Stimulated activated CD8-positive, alpha-beta memory T cell treated with anti-CD3 and anti-CD28 coated beads, Interleukin-4, amount 100 ng/mL, for 4 hours (primary cell): Measurements from ENCODE around the gene IMMT.
"Not testable (repeated sequence)": the region's sequence is repeated elsewhere in the genome, so short reads cannot be mapped to it uniquely, and the experiment has no call there.

ENCODE experiments used
- DNase-seq, 2 donors: peaks; one replicate each; pipeline ENCODE4 v3.0.0-alpha.2; 2020; ENCODE audit warnings: low read depth in 2 of 2, low spot score in 1 of 2

IMMT gene

DNA sequence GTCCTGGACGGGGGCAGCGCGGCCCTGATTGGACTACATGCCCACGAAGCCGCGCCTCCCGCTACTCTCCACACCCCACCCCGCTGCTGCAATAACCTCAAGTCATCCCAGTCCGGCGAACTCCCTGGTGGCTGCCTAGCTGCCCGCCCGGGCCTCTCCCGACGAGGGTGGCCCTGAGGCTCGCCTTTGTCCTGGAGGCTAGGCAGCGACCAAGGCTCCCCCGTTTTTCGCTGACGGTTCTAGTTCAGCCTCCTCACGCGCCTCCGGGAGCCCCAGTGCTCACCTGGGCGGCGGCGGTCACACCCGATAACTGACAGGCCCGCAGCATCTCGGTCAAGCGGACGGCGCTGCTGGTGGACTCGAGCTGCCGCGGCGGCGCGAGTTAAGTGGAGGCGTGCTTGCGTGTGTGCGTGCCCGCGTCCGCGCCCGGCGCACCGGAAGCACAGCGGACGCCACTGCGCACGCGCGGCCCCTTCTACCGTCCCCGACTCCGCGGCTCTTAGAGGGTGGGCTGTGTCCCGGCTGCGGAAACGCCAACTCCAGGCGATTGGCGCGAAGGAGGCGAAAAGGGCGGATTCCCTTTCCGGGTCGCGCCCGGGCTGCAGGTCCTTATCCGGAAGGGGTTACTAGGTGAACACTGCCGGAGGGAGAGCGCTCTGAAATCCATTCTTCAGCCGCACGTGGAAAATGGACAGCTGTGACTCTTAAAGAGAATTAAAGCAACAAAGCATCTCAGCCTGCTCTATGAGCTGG, at the start of gene IMMT:
Gene IMMT (minus strand): TSS at position 408 of the 753 bp plus-strand sequence. CDS start 80 bp downstream, at position 328.
- DNase-seq: peak; percentile 82 to 87

- DNase-seq: not testable (repeated sequence)
These were observed 49.5 kb upstream of the IMMT start for GRCh38 chr2:86244781-86245180.

GRCh38 chr2:86243950-86244733, 48.9 kb upstream of the IMMT start:
- no peak for DNase-seq

DNA sequence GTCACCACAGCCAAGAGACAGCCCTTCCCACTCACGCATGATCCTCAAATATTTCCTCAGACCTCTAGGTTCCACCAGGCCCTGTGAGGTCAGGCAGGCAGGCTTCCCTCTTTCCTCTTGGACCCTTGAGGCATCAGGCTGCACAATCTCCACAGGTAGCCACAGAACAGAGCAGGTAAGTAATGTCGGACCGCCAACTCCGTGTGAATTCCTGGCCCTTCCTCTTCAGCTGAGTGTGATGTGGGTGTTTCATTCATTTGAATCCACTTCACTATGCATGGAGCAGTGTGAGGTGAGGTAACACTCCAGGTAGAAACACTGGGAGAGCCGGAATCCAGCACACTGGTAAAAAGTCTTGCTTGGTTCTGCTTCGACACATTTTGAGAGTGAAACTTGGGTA, 48.0 kb upstream of the IMMT start:
- no peak for DNase-seq

DNA sequence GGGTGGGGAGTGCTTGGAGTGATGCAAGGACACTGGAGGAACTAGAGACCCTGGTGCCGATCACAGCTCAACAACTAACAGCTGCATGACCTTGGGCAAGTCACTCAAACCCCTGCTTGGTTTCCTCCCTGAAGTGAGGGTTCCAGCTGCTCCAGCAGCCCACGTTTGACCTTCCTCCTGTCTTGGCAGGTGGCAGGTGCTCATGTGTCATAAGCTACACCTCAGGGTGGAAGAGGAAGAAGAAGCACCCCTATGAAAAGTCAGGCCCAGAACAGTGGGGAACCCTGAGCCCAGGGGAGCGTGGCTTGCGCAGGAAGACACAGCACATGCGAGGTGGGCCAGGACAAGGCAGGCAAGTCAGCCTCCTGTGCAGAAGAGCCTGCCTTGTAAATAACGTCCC, 46.3 kb upstream of the IMMT start:
- no peak for DNase-seq

- no peak for DNase-seq
These were observed 45.0 kb upstream of the IMMT start for GRCh38 chr2:86240251-86240650.

DNA sequence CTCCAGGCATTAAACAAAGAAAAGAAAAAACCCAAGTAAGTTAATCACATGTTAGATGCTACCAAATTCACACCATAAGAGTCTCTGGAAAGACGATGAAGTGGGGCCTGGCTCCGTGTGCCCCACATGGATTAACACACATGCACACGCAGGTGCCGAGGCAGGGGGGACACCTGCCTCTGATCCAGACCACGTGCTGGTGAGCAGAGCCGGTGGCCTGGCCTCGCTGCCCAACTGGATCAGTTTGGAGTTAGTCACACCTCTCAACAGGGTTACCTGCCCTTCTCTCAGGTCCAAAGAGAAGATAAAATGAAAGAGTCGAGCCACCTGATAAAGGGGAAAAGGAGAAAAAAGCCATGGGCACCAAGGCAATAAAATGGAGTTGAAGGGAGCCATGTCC, 44.5 kb upstream of the IMMT start:
- DNase-seq: no peak

DNA sequence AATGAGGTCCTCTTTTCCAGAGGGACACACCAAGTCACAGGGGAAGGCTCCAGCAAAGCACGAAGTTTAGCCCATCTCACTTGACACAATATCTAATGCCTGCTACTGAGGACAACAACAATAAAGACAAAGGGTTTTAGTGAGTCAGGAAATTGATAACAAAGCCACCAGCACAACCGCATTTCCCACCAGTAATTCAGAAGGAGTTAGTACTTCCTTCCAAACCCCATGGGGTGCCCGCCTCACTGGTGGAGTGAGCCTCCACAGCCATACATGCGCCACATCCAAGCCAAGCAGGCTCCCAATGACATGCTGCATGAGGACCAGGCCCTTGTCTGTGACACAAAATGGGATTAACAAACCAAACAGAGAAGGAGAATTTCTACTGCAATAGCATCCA, 44.1 kb upstream of the IMMT start:
- no peak for DNase-seq

GRCh38 chr2:86238354-86238753, 43.1 kb upstream of the IMMT start:
- DNase-seq: peak; percentile 12 to 18

DNA sequence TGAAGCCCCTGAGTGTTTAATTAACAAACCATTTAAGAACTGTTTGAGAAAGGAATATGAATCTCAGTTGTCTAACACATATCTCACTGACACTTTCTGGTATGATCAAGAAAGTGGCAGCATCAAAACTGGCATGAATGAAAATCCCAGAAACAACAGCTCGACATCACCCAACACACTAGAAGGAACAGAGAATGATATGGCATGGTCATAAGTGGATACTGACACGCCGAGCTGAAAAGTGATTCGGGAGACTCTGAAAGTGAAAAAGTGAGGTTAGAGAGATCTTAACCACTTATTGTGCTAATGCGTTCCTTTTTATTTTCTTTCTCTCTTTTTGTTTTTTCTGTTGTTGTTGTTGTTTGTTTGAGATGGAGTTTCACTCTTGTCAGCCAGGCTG, 41.9 kb upstream of the IMMT start:
- DNase-seq: no peak

DNA sequence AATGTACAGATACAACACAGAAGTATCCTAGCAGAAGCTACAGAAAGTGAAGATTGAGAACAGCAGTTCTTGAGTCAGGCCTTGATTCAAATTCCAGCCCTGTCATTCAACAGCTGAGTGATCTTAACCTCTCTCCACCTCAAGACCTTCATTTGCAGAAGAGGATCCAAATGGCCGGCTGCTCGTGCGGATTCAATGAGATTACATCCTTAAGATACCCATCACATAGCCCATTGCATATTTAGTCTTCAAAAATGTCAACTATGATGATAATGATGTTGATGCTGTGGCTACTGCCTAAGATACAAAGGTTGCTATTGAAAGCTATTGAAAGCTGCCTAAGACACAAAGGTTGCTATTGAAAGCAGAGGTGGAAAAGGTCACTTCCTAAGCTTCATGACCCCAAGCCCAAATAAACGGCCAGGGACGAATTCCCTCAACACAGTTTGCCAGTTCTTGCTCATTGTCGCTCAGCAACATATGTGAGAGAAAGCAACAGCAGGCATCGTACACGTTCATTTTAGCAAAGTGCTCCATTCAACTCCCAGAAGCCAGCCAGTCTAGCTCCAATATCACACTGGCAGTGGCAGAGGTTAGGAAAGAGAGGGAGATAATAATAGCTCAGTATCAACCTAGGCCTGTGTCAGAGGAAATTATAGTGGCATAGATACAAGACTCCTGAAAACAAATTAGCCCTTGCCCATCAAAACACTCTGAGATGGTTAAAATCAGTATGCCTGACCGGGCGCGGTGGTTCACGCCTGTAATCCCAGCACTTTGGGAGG, 40.1 kb upstream of the IMMT start:
- no peak for DNase-seq

GRCh38 chr2:86234563-86235131, 39.4 kb upstream of the IMMT start:
- DNase-seq: no peak

DNA sequence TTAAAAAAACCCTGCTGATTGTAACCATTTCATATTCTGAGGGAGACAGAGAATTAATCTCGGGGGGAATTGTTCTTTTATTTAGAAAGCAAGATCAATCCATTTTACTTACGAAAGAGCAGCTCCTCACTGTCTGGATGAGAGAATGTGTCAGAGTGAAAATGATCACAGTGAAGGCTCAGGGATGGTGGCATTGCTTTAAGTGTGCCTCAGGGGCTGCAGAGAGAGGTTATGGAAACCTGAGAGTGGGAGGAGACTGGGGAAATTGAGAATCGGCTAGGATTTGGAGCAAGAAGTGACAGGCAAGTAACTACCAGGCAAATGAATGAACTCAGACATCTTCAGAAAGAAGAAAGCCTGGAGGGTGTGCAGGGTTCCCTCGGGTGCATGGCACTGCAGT, 38.2 kb upstream of the IMMT start:
- DNase-seq: no peak

- DNase-seq: no peak
These were observed 37.6 kb upstream of the IMMT start for GRCh38 chr2:86232910-86233309.

- no peak for DNase-seq
These were observed 37.1 kb upstream of the IMMT start for GRCh38 chr2:86232373-86232784.

- no peak for DNase-seq
These were observed 36.6 kb upstream of the IMMT start for GRCh38 chr2:86231680-86232372.

GRCh38 chr2:86230961-86231360, 35.7 kb upstream of the IMMT start:
- DNase-seq: no peak

DNA sequence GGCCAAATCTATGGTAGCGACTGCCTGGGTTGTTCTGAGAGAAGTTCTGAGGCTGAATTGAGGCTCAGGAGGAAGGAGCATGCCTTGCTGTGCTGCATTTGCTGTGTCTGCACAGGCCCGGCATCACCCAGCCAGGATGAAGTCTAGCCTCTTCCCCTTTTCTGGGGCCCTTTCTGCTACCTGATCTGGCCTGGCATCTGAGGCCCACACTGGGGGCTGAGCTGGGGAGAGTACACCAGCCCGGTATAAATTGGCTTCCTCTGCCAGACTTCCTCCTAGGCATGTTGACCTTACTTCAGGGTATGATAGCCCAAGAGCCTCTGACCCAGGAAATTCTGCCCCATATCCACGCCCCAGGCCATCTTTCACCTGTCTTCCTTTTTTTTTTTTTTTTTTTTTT, 34.0 kb upstream of the IMMT start:
- DNase-seq: no peak

DNA sequence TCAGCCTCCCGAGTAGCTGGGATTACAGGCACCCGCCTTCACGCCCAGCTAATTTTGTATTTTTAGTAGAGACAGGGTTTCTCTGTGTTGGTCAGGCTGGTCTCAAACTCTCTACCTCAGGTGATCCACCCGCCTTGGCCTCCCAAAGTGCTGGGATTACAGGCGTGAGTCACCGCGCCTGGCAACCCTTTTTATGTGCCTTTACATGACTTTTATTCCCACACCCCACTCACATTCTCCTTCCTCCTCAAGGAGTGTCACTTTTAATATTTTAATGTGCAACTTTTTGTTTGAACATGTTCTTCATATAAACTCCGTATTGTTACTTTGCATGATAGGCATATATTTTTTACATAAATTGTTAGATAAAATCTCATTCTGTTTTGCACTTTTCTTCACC, 33.3 kb upstream of the IMMT start:
- not testable (repeated sequence) for DNase-seq

- DNase-seq: no peak
These were observed 32.4 kb upstream of the IMMT start for GRCh38 chr2:86227685-86228084.
